NCI-H1436 (cell line): ENCODE data around the gene MAP1LC3B.
A peak's percentile ranks its signal among the peaks of the same experiment; 100 is the strongest.
"Not testable (repeated sequence)": the region's sequence is repeated elsewhere in the genome, so short reads cannot be mapped to it uniquely, and the experiment has no call there.

Source experiments
- DNase-seq: peaks from one replicate; lab custom pipeline; 2025; lab: John Stamatoyannopoulos, UW

The MAP1LC3B gene

DNA sequence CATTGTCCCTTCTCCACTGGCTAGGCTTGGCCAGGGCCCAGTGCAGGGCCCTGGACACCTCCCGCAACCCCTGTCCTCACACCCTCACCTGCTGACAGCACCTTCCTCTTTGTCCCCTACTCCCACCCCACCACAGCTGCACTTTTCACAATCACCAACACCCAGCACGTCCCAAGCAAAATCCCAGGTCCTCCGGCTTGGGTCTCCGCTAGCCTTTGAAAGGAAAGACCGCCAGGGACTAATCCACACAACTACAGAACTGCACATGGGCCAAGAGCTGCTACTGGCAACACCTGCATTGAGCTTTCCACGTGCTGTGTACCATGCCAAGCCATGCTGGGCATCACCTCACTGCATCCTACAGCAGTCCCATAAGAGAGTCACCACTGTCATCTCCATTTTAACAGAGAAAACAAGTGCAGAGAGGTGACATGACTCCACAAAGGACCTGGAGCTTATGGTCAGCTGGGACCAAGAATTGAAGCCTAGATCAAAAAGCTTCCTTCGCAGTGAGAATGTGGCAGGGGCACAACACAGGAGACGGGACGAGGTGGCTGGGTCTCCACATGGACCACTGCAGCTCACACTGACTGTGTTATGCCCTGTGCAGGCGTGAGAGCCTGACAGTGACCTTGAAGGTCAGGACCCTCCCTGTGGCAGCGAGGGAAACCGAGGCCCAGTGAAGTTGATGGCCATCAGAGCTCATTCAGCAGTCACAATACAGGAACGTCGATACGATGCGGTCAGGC, 31.1 kb upstream of the MAP1LC3B start:
- no peak for DNase-seq

DNA sequence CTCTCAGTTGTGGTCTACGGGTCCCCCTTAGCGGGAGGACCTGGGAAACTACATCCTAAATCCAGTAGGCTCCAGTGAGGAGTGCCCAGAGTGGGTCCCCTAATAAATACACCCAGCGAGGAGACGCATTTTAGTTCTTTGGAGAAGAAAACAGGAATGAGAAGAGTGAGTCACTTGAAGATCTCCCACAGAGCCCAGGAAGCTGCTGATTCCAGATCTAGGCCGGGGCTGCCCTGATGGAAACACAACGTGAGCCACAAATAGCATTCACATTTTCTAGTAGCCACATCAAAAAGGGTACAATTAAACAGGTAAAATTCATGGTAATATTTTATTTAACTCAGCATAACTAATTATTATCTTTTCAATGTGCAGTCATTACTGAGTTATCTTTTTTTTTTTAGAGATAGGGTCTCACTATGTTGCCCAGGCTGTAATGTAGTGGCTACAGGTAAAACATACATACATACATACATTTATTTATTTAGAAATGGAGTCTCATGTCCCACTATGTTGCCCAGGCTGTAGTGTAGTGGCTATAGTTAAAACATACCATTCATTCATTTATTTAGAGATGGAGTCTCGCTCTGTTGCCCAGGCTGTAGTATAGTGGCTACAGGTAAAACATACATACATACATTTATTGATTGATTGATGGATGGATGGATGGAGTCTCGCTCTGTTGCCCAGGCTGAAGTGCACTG, 30.1 kb upstream of the MAP1LC3B start:
- DNase-seq: no peak

- DNase-seq: not testable (repeated sequence)
Observed at GRCh38 chr16:87362828-87363559, 29.1 kb upstream of the MAP1LC3B start.

DNA sequence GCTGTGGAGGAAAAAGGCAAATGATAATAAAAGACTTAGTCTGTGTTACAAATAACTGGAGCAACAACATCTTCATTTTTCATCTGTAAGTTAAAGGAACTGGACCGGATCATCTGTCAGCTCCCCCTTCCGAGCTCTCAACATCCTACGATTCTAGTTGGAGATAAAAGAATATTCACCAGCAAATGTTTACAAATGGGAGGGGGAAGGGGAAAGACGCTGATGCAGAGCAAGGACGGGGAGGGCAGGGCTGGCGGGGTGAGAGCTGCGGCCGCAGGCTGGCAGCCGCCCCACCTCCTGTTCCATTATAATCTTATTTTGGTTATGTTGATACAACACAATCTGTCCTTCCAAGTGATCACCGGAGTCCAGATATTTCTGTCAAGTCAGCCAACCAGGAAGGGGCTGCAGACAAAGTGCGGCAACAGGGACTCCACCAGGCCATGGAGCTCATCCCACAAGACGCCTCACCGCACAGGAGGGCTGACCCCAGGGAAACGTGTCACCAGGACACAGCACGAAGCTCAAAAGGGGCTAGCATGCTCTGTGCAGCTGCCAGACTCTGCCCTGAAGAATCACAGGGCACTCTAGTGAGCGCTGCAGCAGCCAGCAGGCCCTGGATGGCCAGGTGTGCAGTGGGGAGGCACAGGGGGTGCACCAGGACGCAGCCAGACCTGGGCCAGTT, 28.2 kb upstream of the MAP1LC3B start:
- DNase-seq: no peak

DNA sequence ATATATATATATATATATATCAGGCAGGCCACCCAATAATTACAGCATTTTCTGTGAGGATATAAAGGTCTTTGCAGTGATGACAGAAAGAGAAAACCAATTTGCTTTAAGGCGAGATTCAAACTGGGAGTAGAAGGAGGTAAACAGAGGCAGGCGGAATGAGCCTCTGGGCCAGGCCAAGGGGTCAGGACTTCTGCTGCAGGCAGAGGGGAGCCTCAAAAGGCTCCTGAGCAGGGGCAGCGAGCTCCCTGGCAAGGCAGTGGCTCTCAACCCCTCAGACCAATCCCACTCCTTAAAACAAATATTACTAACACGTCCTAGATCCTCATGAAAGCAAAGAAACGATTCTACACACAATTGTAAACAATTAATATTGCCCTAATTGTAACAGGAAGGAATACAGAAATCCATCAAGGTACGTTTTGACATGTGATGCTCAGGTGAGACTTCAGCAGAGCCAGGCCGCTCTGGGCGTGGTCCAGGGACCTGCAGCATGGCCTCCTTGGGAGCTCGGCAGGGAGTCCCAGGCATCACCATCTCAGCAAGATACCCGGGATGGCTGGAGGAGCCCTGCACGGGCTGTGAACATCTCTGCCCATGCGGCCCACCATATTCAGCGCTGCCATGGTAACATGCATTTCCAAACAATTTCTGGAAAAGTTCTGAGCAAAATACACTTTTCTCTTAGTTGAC, 27.0 kb upstream of the MAP1LC3B start:
- no peak for DNase-seq

DNA sequence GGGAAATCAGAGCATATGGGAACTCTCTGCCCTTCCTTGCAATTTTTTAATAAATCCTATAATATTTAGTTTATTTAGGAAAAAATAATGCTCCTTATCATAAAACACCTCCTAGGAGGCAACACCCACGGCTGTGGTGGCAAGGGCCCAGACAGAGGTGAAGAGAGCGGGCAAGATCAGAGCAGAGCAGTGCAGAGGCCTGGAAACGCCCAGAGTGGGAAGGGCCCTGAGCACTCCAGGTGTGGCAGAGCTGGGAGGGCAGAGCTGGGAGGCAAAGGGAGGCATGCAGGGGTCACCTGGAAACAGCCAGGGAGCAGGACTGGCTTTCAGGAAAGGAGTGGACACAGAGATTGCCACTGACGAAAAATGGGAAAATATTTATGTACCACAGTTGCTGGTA, 25.8 kb upstream of the MAP1LC3B start:
- no peak for DNase-seq

- DNase-seq: no peak
Observed at GRCh38 chr16:87366930-87367329, 25.2 kb upstream of the MAP1LC3B start.

DNA sequence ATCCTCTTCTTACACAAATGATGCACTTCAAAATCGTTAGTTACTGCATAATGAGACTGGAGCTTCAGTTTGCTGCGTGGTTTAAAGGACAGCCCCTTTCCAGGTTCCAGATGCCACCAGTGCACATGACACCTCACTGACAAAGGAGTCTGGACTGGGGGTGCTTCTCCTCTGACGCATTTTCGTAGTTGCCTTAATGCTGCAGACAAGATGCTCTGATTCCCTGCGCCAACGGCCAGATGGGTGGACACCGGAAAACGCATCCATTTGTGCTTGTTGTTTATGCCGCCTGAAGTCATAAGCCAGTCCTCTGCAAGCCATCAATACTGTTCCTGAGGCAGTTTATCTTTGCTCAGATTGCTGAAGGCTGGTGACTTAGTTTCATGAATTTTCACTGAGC, 24.6 kb upstream of the MAP1LC3B start:
- no peak for DNase-seq

DNA sequence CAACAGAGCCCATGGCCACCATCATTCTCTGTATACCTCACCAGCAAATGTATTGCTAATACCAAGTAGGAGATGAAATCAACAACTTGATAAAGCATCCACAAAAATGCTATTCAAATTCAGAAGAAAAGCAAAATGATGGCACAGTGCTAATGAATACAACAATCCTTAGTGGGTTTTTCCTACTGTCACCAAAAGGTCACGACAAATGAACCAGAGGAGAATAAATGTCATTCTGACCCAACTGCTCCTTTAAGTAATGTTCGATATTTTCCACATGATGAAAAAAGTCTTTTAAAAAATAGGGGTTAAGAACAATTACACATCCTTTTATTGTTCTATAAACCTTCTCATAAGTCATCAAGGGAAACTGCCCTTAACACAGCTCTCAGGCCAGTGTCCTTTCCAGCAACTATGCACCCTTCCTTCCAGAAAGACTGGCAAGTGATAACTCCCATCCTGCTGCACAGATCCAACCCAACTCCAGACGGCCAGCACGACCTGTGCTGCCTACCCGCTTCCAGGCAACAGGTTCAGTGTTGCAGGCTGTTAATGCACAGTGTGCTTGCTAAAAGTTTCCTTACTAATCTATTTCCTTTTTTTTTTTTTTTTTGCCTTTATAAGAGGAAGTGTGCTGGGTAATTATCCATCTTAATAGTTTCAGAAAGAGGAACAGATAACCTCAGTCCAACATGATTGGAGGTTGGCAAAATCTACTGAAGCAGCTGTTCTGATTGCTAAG, 23.9 kb upstream of the MAP1LC3B start:
- no peak for DNase-seq

- no peak for DNase-seq
Observed at GRCh38 chr16:87369117-87369765, 22.9 kb upstream of the MAP1LC3B start.

- peak; percentile 29 for DNase-seq
Observed at GRCh38 chr16:87369796-87370719, 22.1 kb upstream of the MAP1LC3B start.

DNA sequence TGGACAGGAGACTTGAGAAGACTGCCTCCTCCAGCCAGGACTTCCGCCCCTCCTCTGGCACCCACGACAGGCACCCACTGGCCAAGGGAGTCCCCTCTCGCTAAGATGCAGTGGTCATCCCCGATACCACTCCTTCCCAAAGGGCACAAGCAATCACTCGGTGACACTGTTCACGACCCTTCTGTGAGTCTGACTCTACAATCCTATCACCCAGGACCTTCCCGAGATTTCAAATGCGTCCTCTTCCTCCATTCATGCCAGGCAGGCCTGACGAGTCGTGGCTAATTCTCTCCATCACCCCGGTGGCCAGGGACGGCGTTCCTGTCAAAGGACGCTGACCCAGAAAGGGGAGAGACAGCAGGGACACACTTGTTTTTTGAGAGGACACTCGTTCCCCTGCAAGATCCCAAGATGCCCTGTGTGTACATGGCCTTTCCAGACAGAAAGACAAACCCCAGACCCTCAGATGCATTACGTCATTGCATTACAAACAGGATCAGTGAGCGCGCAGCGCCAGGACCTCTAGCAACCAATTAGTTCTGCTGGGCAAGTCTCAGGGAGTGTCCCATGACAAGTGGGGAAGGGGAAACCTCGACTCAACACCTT, 20.8 kb upstream of the MAP1LC3B start:
- no peak for DNase-seq

DNA sequence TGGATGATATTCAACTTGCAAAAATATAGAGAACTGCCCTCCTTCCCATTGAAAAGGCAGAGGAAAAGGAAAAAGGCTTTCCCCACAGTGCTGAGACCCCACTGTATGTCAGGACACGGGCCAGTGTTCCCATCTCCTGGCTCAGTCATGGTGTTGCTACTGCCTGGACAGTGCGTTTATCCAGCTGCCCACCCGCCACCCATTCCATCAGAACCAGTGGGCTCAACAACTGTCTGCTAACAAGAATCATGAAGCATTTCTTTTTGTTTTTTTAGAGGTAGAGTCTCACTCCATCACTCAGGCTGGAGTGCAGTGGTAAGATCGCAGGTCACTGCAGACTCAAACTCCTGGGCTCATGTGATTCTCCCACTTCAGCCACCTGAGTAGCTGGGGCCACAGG, 19.8 kb upstream of the MAP1LC3B start:
- no peak for DNase-seq

DNA sequence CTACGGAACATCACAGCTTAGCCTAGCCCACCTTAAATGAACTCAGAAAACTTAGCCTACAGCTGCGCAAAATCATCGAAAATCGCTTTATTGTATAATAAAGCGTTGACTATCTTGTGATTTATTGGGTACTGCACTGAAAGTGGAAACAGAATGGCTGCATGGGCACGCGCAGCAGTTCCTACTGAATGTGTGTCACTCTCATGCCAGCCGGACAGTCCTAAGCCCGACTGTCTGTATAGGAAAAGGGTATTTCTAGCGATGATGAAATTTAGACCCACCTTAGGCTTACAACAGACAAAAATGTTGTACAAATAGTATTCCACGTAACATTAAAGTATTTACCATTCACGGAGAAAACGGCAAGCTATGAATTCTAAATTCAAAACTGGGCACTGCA, 17.8 kb upstream of the MAP1LC3B start:
- no peak for DNase-seq

GRCh38 chr16:87375426-87376135, 16.6 kb upstream of the MAP1LC3B start:
- no peak for DNase-seq

DNA sequence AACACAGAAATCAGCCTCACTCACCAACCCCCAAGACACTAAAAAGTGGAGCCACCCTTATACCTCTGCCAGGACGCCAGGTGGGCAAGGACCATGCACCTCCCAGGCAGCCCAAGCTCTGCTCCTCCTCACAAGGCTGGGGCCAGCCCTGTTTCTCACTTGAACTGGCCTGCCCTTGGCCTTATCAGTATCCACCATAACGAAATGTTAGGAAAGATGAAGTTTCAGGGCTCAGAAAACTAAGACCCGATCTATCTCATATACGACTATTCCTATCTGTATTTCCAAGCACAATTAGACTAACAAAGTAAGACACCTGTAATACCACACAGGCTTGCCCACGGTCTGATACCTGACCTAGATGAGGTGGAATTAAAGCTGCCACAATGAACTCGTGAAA, 15.5 kb upstream of the MAP1LC3B start:
- no peak for DNase-seq

DNA sequence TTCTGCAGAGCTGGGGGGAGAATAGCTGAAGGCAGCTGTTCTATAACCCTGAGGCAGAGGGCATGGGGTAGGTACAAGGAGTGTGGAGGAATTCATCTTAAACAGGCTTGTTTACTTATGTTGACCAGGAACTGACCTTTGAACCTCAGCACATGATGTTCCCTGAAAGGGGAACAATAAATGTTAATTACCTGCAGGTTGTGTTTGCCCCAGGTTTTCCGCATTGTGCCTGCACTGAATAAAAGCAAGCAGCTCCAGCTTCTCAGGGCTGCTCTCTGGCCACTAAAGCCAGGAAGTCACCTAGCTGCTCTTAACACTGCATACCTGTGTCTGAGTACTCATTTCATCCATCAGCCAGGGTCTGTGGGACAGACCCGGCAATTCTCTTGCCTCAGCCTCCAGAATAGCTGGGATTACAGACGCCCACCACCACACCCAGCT, 12.8 kb upstream of the MAP1LC3B start:
- not testable (repeated sequence) for DNase-seq

- DNase-seq: no peak
Observed at GRCh38 chr16:87380403-87380802, 11.7 kb upstream of the MAP1LC3B start.
